Osteoblast (primary cell): ENCODE measurements around the gene LSM7. TPM values are rescaled to one million over a fixed set of nuclear protein-coding genes. Genes with fewer than 3 reads are reported as not detected.

Experiments
- DNase-seq: peaks from one replicate; pipeline ENCODE4 v3.0.0; 2011; ENCODE audit warnings: low spot score, mixed read lengths; ENCODE audit not compliant: insufficient read length; ENCODE audit errors: missing footprints
- H2AFZ ChIP-seq: 2 replicates; pipeline ENCODE4 v1.6.0; 2011; ENCODE audit warnings: mild to moderate bottlenecking, low read length
- H3K27ac ChIP-seq: 2 replicates; pipeline ENCODE4 v1.5.1; 2011; ENCODE audit warnings: mild to moderate bottlenecking, low read depth, low read length, moderate library complexity
- H3K27me3 ChIP-seq: 2 replicates; pipeline ENCODE4 v1.6.0; 2012; ENCODE audit warnings: mild to moderate bottlenecking, control low read depth, inconsistent platforms, low read length, moderate library complexity; ENCODE audit not compliant: insufficient read depth
- H3K36me3 ChIP-seq: 2 replicates; pipeline ENCODE4 v1.5.1; 2011; ENCODE audit warnings: mild to moderate bottlenecking, low read length, control low read depth, moderate library complexity; ENCODE audit not compliant: insufficient read depth
- H3K4me1 ChIP-seq: 2 replicates; pipeline ENCODE4 v1.5.1; 2011; ENCODE audit warnings: mild to moderate bottlenecking, low read length, control low read depth, moderate library complexity; ENCODE audit not compliant: insufficient read depth
- H3K4me2 ChIP-seq: 2 replicates; pipeline ENCODE4 v1.6.0; 2011; ENCODE audit warnings: mild to moderate bottlenecking, low read length; ENCODE audit not compliant: insufficient read depth
- H3K4me3 ChIP-seq: fragments of 200-600 bp; sonication (generic); 3 replicates; pipeline ENCODE4 v1.5.1; 2012; ENCODE audit warnings: mild to moderate bottlenecking, low read length, inconsistent platforms; ENCODE audit not compliant: insufficient read depth
- H3K79me2 ChIP-seq: 2 replicates; pipeline ENCODE4 v1.6.0; 2012; ENCODE audit warnings: mild to moderate bottlenecking, low read length, control low read depth, inconsistent platforms; ENCODE audit not compliant: insufficient read depth
- H3K9me3 ChIP-seq: 2 replicates; pipeline ENCODE4 v1.5.1; 2011; ENCODE audit warnings: low read depth, low read length, control low read depth
- H4K20me1 ChIP-seq: 2 replicates; pipeline ENCODE4 v1.6.0; 2012; ENCODE audit warnings: mild to moderate bottlenecking, low read length, control low read depth; ENCODE audit not compliant: insufficient read depth
- total RNA-seq: library from RNA; depleted of rRNA; stranded (reverse); fragments of >200 nt; gene quantifications from 2 replicates; pipeline ENCODE4 v1.2.3, GENCODE V29; 2012
- TF ChIP-seq, protein P1 (sequence below): IDR thresholded peaks from 2 replicates; pipeline ENCODE4 v1.5.1; 2011; ENCODE audit warnings: mild to moderate bottlenecking, low read depth, low read length, moderate library complexity; ENCODE audit errors: extremely low read depth

LSM7 gene
- total RNA-seq, 1 donor, result 57.9 TPM

DNA sequence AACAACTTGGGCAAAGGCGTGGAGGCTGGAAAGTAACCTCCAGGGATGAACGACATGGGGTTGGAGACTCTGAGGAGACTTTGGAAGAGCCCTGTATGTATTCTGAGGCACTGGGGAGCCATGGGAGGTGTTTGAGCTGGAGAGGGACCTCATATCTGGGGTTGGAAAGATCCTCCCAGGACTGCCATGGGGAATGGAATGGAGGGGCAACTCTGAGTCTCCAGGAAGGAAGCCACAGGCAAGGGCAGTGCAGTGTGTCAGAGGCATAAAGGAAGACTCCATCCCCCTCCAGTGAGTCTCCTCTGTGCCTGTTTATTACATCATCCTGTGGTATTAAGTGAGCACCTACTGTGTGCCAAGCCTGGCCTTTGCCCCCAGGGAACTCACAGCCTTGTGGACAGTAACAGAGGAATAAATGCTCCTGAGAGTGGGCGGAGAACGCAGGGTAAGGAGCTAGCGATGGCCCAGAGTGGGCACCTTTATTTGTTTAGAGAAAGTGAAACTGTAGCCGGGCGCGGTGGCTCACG, 54.1 kb downstream of the LSM7 start:
- no peak overlapping the region for H2AFZ ChIP-seq
- H3K9me3 ChIP-seq, result no peaks in the 10 kb centered on the region
- peak overlapping the region; percentile 46 for H3K4me3 ChIP-seq

DNA sequence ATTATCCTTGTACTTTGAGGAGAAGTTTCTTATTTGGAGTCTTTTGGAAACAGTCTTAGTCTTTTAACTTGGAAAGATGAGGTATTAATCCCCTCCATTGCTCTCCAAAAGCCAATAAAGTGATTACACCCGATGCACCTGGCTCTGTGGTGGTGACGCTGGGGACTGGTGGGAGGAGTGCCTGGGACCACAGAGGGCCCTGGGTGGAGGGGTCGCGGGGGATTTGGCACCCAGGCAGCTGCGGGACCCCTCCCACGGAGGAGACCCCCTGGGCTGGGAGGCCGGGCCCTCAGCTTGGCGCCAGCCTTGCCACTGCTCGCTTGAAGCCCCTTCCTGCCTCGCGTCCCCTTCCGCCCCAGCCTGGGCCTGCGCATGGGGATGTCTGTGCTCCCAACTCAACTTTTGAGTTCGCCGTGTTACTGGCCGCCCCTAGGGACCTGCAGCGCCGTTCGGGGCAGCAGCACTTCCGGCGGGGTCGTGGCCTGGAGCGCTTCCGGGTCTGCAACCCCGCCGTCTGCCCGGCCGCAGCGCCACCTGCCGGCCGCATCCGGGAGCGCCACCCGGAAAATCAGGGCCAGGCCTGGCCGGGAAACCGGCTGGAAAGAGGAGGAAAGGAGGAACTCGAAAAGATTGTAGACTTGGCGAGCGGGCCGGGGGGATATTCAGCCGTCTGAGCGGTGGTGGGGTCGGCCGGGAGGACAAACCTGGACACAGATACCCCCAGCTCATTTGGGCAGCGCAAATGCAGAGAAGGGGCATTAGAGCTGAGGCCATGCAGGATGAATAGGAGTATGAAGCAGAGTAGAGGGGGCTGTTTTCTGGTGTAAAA, 54.8 kb downstream of the LSM7 start:
- peaks cover 73% of the 10 kb centered on the region for H3K79me2 ChIP-seq
- peak; percentile 99 for DNase-seq
- no peaks in the 10 kb centered on the region for H3K27me3 ChIP-seq
- peaks cover 21% of the 10 kb centered on the region for H3K4me1 ChIP-seq
- peak overlapping the region; percentile 91 for H3K4me2 ChIP-seq
- H3K4me3 ChIP-seq, result peak overlapping the region; percentile 48
- H3K9me3 ChIP-seq, result no peaks in the 10 kb centered on the region
- TF ChIP-seq, protein P1, sequence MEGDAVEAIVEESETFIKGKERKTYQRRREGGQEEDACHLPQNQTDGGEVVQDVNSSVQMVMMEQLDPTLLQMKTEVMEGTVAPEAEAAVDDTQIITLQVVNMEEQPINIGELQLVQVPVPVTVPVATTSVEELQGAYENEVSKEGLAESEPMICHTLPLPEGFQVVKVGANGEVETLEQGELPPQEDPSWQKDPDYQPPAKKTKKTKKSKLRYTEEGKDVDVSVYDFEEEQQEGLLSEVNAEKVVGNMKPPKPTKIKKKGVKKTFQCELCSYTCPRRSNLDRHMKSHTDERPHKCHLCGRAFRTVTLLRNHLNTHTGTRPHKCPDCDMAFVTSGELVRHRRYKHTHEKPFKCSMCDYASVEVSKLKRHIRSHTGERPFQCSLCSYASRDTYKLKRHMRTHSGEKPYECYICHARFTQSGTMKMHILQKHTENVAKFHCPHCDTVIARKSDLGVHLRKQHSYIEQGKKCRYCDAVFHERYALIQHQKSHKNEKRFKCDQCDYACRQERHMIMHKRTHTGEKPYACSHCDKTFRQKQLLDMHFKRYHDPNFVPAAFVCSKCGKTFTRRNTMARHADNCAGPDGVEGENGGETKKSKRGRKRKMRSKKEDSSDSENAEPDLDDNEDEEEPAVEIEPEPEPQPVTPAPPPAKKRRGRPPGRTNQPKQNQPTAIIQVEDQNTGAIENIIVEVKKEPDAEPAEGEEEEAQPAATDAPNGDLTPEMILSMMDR, result peak; percentile 84
- peaks cover 31% of the 10 kb centered on the region for H3K36me3 ChIP-seq
- H2AFZ ChIP-seq, result no peak overlapping the region
- H3K27ac ChIP-seq, result peak overlapping the region; percentile 51
- H4K20me1 ChIP-seq, result peaks cover 62% of the 10 kb centered on the region

More for the DNA sequence above, 54.1 kb downstream of the LSM7 start:
- Histone ChIP-seq H3K36me3 (peaks cover 31% of the 10 kb centered on the region), H3K27ac (peak overlapping the region; percentile 36), H4K20me1 (peaks cover 68% of the 10 kb centered on the region), H3K4me2 (peak overlapping the region; percentile 91), H3K27me3 (no peaks in the 10 kb centered on the region), H3K79me2 (peaks cover 75% of the 10 kb centered on the region), H3K4me1 (peaks cover 18% of the 10 kb centered on the region)
- DNase-seq, result peak; percentile 80
- TF ChIP-seq, protein P1, result no peak

Other genes with a start within 250 kb of the LSM7 start
- gene MOB3A, start 232.3 kb downstream of the LSM7 start, total RNA-seq, result 34.0 and 35.1 TPM in 2 replicates
- 0.36 and 2.4 TPM in 2 replicates for gene IZUMO4, start 231.7 kb downstream of the LSM7 start, total RNA-seq
- gene AP3D1, start 177.0 kb downstream of the LSM7 start, total RNA-seq, result 119 and 121 TPM in 2 replicates
- gene DOT1L, start 164.7 kb downstream of the LSM7 start, total RNA-seq, result 6.9 and 7.1 TPM in 2 replicates
- 32.1 and 43.4 TPM in 2 replicates for gene PLEKHJ1, start 92.3 kb downstream of the LSM7 start, total RNA-seq
- 27.1 and 27.9 TPM in 2 replicates for gene SF3A2, start 91.8 kb downstream of the LSM7 start, total RNA-seq
- gene AMH, start 79.3 kb downstream of the LSM7 start, total RNA-seq, result under 0.01 and 0.29 TPM in 2 replicates
- 0.72 TPM in 1 of 2 replicates, not detected in the other for gene JSRP1, start 72.2 kb downstream of the LSM7 start, total RNA-seq
- under 0.01 TPM in 1 of 2 replicates, not detected in the other for gene PEAK3, start 46.4 kb downstream of the LSM7 start, total RNA-seq
- gene LINGO3, start 20.4 kb downstream of the LSM7 start, total RNA-seq, result not detected in 2 replicates
- gene SPPL2B, start 98 bp upstream of the LSM7 start, total RNA-seq, result 32.6 and 34.5 TPM in 2 replicates
- gene TMPRSS9, start 31.7 kb upstream of the LSM7 start, total RNA-seq, result 0.29 and 1.1 TPM in 2 replicates
- 27.7 and 27.9 TPM in 2 replicates for gene TIMM13, start 99.0 kb upstream of the LSM7 start, total RNA-seq
- gene LMNB2, start 128.4 kb upstream of the LSM7 start, total RNA-seq, result 24.2 and 24.6 TPM in 2 replicates
- gene GADD45B, start 147.5 kb upstream of the LSM7 start, total RNA-seq, result 41.8 and 46.3 TPM in 2 replicates